Neural crest cell (in vitro differentiated cells): ENCODE results near the gene TMEM117. TPM values are rescaled to one million over a fixed set of nuclear protein-coding genes. Genes with fewer than 3 reads are reported as not detected.

Experiments used
- DNase-seq: peaks from one replicate; pipeline ENCODE4 v3.0.0; 2021; ENCODE audit warnings: low read depth, mixed read lengths, low spot score
- H3K27ac Mint-ChIP-seq: one replicate; pipeline ENCODE4 v1.8.0; 2021; ENCODE audit warnings: mild to moderate bottlenecking, mixed read lengths; ENCODE audit not compliant: unreplicated experiment
- H3K27me3 Mint-ChIP-seq: 2 replicates; pipeline ENCODE4 v1.8.0; 2021; ENCODE audit warnings: low read depth, mild to moderate bottlenecking, mixed read lengths
- H3K36me3 Mint-ChIP-seq: 2 replicates; pipeline ENCODE4 v1.8.0; 2021; ENCODE audit warnings: low read depth, mild to moderate bottlenecking, mixed read lengths
- H3K4me1 Mint-ChIP-seq: 2 replicates; pipeline ENCODE4 v1.8.0; 2021; ENCODE audit warnings: mixed read lengths
- H3K4me3 Mint-ChIP-seq: one replicate; pipeline ENCODE4 v1.8.0; 2021; ENCODE audit warnings: mild to moderate bottlenecking, mixed read lengths
- H3K9me3 Mint-ChIP-seq: 2 replicates; pipeline ENCODE4 v1.8.0; 2021; ENCODE audit warnings: mixed read lengths
- total RNA-seq: library from RNA; stranded (reverse); gene quantifications from 2 replicates; pipeline ENCODE4 v1.2.1, GENCODE V29; 2021
- TF ChIP-seq, protein P1 (sequence below): fragments of 200-600 bp; sonication (generic); conservative IDR thresholded peaks from 2 replicates; pipeline ENCODE4 v1.5.0; 2021; ENCODE audit warnings: antibody characterized with exemption, mild to moderate bottlenecking

TMEM117 gene
- total RNA-seq, 1 donor from 2014 or later: 7.6 TPM

DNA sequence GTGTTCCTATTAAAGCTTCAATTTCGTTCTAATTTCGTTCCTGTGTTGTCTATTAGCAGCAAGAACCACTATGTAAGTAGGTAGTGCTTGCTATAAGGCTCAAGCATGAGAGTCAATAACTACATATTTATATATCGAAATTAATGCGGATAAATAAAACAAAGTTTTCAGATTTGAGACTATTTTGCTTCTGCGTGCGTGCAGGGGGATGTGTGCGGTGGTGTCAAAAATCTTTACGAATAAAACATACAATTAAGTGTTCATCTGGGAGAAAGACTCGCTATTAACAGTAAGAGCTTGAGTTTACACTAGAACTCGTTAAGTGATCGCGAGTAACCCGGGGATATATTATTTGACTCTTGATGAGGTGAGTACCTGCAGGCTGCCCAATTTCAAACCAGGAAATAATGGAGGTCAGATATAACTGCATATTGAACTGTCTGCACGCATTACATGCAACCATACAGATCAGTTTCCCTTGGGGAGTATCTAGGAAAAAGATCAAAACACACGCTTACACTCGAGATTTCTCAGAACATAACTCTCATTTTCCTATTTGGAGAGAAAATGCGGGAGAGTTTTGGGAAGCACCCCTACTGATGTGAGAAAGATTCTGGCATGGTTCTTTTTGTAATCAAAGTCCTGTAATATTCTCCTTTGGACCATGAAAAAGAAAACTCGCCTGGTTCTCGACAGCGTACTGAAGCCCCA is 30.6 kb upstream of the TMEM117 start:
- Mint-ChIP-seq H3K27me3 (no peaks in the 10 kb centered on the region), H3K4me1 (peaks cover 29% of the 10 kb centered on the region), H3K36me3 (peaks cover 5% of the 10 kb centered on the region), H3K27ac (peak overlapping the region; percentile 96), H3K9me3 (no peaks in the 10 kb centered on the region), H3K4me3 (peak overlapping the region; percentile 97)
- TF ChIP-seq, protein P1, sequence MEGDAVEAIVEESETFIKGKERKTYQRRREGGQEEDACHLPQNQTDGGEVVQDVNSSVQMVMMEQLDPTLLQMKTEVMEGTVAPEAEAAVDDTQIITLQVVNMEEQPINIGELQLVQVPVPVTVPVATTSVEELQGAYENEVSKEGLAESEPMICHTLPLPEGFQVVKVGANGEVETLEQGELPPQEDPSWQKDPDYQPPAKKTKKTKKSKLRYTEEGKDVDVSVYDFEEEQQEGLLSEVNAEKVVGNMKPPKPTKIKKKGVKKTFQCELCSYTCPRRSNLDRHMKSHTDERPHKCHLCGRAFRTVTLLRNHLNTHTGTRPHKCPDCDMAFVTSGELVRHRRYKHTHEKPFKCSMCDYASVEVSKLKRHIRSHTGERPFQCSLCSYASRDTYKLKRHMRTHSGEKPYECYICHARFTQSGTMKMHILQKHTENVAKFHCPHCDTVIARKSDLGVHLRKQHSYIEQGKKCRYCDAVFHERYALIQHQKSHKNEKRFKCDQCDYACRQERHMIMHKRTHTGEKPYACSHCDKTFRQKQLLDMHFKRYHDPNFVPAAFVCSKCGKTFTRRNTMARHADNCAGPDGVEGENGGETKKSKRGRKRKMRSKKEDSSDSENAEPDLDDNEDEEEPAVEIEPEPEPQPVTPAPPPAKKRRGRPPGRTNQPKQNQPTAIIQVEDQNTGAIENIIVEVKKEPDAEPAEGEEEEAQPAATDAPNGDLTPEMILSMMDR: no peak
- no peak for DNase-seq

DNA sequence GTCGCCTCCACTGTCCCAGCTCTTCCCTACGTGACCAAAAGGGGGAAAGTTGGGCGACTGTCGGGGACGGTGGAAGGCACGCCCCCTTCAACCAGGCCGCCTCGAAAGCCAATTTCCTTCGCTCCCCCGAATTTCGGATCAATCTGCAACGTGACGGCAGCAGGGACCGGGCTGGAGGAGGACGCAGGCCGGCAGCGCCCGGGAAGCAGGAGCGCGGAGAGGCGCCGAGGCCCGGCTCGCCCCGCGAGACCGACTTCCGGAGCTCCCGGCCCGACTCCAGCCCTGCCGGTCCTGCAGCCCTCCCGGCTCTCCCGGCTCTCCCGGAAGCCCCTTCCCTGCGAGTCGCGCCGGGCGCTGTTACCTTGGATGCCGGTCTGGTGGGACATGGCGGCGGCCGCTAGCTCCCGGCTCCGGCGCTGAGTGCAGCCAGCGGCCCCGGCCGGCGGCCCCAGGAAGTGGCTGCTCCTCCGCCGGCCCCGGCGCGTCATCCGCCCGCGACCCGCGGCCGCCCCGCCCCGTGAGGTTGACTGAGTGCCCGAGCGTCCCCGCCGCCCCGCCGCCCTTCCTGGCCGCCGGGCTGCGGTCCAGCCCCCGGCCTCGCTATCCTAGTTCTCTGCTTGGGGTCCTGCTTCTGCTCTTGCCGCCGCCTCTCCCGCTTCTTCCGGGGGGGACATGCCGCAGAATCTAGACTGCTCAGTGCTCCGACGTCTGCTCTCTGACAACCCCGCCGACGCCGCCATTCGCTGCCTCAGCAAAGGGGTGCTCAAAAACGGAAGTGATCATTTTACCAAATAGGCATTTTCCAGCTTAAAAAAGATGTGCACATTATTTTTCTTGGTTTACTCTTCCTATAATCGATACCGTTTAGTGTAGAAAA is 29.8 kb upstream of the TMEM117 start, which contains the start of gene TWF1:
TWF1 (minus strand) TSS at position 458 of the 877 bp plus-strand sequence; CDS start at position 386, 72 bp downstream.
- Mint-ChIP-seq H3K4me1 (peaks cover 29% of the 10 kb centered on the region), H3K36me3 (peaks cover 4% of the 10 kb centered on the region), H3K27me3 (peaks cover 2% of the 10 kb centered on the region), H3K4me3 (peak within 1 kb of the TSS; percentile 98), H3K9me3 (no peaks in the 10 kb centered on the region), H3K27ac (peak within 1 kb of the TSS; percentile 100)
- TF ChIP-seq, protein P1: peak; percentile 51
- DNase-seq: peak; percentile 80

DNA sequence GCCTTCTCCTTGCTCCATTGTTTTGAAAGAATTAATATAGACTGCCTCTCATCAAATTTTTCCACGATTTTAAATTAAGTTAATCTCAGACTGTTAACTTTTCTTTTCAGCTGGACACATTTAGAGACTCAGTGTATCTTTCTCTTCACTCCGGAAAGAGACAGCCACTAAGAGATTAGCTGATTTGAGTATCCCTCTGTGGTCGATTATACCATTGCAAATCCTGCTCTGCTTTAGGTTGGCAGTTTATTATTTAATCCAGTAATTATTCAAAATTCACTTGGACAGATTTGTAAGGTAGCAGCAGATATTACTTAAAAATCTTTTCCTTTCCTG is 29.2 kb upstream of the TMEM117 start:
- Mint-ChIP-seq H3K36me3 (peaks cover 3% of the 10 kb centered on the region), H3K4me3 (peak overlapping the region; percentile 98), H3K27me3 (peaks cover 4% of the 10 kb centered on the region), H3K27ac (peak overlapping the region; percentile 100), H3K9me3 (no peaks in the 10 kb centered on the region), H3K4me1 (peaks cover 29% of the 10 kb centered on the region)
- TF ChIP-seq, protein P1: no peak
- no peak for DNase-seq

DNA sequence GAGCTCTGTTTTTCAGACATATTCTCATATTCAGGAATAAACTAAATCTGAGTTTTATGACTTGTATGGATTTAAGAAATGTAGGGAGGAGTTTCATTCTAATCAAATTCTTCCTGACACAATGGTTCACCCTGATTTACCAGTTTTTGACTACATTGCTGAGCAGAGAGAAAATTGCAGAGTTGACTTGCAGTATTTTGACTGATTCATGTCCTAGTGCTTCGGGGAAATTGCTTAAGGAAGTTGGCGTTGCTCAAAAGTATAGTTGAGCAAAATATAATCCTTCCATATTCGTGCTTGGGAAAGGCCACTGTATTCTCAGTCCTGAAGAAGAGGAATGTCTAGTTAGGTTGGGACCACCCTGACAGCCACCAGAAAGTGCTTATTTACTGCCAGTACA is 28.5 kb upstream of the TMEM117 start:
- peaks cover 4% of the 10 kb centered on the region for H3K27me3 Mint-ChIP-seq
- H3K27ac Mint-ChIP-seq: no peak overlapping the region
- DNase-seq: no peak
- H3K9me3 Mint-ChIP-seq: no peaks in the 10 kb centered on the region
- TF ChIP-seq, protein P1: no peak
- H3K36me3 Mint-ChIP-seq: peaks cover 3% of the 10 kb centered on the region
- H3K4me3 Mint-ChIP-seq: peak overlapping the region; percentile 98
- H3K4me1 Mint-ChIP-seq: peaks cover 34% of the 10 kb centered on the region

DNA sequence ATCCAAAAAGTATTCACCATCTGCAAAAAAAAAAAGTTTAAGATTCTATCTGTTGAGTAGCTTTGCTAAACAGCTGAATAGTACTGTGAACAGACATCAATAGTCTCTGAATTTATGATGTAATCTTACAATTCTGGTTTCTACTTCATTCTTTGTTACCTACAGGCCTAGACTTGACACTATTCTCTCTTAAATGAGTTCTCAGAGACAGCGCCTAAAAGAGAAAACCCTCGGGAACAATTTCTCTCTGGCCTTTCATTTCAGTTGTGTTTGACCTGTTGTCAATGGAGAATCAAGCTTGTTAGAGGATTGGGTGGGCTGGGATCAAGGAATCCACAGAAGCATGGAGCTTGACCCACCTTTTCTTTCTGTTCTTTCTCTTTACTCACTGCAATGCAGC is 23.8 kb upstream of the TMEM117 start:
- no peak overlapping the region for H3K27ac Mint-ChIP-seq
- no peak for DNase-seq
- no peaks in the 10 kb centered on the region for H3K36me3 Mint-ChIP-seq
- H3K9me3 Mint-ChIP-seq: no peaks in the 10 kb centered on the region
- H3K4me1 Mint-ChIP-seq: peaks cover 11% of the 10 kb centered on the region
- TF ChIP-seq, protein P1: no peak
- H3K27me3 Mint-ChIP-seq: peaks cover 10% of the 10 kb centered on the region
- no peak overlapping the region for H3K4me3 Mint-ChIP-seq
